Activated T-cell treated with anti-CD3 and anti-CD28 coated beads, Interleukin-2, amount 50 U/mL, for 48 hours (primary cell): Measurements from ENCODE around the gene FBXL17.

ENCODE experiments used
- DNase-seq, 2 experiments: peaks; one replicate each; pipeline ENCODE4 v3.0.0-alpha.2; 2020

FBXL17 gene

DNA sequence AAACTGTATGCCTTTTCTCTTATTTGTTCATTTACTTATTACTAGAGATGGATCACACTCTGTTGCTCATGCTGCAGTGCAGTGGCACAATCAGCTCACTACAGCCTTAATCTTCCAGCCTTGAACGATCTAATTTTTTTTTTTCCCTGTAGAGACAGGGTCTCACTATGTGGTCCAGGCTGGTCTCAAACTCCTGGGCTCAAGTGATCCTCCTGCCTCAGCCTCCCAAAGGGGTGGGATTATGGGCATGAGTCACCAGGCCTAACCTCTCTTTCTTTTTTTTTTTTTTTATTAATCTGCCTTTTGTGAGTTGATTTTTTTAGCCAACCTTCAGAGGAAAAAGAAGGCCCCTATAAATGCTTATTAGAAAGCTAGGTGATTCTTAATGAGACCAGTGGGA, 303.0 kb downstream of the FBXL17 start:
- DNase-seq, result no peak

DNA sequence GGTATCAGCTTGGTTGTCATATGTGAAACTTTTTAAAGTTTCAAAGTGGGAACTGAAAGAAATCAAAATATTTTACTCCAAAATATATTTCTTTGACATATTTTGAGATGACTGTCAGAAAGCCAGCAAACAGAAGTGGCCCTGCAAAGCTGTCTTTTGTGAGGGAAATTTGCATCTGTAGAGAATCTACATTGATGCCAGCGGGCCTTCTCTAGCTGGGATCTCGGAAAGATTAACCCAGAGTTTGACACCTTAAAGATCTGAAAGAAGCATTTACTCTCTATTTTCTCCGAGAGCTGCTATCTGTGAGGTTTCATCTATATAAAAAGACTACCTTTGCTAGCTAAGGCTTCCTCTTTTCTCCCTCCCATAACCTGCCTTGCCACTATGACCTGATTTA, 303.6 kb downstream of the FBXL17 start:
- DNase-seq, result no peak

DNA sequence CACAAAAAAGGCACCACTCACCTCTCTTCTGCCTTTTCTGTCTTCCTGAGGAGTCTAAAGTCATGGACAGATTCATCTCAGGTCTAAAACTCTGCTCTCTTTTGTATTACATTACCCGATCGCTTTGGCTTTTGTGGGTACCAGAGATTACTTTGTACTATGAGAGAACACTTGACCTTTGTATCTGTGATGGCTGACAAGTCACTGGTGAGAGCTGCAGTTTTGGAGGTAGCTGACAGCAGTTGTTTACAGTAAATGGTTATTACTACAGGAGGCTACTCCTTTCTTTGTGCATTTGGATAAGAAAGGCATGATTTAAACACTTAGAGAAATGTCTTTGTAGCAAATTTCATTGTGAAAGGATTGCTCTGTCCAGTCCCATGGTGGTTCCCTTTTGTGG, 307.3 kb downstream of the FBXL17 start:
- no peak for DNase-seq

DNA sequence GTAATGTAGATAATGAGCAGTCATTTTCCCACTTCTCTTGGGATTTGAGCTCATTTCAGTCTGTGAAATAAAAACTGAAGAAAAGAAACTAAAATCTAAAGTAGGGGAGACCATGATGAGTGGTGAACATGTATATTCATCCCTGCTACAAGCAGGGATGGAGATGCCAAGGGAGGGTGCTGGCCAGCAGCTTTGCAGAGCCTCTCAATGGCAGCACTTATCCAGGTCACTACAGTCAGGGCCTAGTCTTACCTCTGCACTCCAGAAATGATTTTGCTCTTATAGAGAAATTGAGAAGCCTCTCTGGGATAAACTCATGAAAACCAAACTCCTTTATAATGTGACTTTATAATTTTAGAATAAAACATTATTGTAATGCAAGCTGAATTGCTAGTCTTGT, 317.6 kb downstream of the FBXL17 start:
- no peak for DNase-seq

DNA sequence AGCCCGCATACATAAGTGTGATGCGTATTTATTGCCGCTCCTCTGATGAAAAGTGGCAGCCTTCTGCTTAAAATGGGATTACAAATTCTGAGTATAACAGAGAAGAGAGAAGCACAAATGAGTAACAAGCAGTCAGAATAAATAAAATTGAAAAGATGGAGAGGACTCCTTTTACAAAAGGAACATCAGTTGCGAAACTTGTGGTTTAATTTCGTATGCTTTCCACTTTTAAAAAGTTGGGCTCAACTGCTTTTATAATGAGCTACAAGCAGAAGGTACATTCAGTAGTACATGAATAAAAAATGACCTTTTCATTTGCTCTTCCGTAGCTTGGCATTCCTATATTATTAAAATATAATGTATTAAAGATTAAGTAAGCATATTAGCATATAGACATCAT, 320.0 kb downstream of the FBXL17 start:
- no peak for DNase-seq

DNA sequence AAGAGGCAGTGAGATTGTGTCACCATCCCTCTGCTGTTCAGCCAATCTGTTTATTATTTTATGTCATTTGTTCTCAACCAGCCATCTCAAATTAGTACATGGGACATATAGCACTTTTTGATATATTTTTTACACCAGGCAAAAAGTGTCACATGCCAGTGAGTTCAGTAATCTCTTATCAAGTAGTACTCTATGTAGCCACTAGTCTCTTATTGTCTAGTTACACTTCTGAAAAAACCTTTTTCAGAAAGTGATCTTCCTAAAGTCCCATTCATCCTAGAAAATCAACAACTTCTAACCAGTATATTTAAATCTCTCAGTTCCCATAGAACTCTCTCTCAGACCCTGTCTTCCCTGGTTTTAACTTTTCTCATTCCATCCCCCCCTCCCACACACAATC, 321.6 kb downstream of the FBXL17 start:
- no peak for DNase-seq

DNA sequence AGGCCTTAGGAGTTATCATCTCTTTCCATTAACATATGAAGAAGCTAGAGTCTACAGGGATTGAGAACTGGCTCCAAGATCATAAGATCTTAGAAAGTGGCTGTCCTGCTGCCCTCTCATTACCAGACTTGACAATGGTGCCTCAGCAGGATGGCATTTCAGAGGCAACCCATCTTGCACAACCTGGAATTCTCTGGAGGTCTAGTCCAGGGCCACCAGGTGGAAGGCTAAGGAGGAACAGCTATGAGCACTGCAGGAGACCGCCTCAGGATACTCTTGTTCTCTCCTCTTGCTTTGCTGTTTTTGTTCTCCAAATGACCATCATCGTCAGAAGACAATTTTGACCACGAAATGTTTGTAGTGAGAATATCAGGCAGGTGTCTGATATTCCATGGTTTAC, 322.6 kb downstream of the FBXL17 start:
- no peak for DNase-seq

DNA sequence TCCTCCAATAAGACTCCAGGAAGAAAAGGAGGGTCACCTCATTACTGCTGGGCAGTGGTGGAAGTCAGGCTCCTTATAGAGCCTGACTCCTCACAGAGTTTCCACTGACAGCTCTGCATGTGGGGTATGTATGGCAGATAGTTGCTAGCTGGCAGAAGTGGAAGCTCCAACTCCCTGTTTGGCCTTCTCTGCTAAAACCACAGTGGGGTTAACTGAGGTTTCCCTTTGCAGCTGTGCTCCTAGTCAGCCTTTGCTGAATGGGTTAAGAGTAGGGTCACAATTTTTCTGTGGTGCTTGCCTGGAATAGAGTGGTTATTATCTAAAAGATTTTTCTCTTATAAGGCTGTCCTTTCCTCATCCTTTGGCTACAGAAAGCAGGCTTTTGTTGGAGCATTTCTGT, 327.5 kb downstream of the FBXL17 start:
- no peak for DNase-seq

DNA sequence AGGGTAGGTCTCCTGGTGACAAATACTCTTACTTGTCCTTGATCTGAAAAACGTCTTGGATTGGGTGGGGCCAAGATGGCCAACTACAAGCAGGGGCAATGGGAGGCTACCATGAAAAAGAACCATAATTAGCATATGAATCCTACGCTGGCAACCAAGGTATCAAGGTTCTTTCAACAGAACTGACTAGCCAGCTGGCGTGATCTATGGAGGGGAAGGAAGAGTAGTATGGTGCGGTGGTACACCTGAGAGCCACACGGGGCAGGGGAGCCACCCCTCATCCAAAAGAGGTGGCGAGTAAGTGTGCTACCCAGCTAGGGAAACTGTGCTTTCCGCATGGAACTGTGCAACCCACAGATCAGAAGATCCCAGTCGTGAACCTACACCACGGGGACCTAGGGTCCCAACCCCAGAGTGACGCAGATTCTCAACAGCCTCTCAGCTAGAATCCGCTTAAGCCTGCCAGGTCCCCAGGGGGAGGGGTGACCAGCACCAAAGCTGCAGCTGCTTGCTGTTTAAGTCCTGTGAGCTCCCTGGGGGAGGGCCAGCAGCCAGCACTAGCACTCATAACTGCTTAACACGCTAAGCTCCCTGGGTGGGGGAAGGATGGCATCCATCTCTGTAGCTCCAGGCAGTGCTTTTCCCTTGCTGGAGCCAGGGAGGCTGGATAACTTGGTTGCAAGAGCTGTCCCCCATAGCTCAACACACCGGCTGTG, 334.8 kb downstream of the FBXL17 start:
- no peak for DNase-seq

DNA sequence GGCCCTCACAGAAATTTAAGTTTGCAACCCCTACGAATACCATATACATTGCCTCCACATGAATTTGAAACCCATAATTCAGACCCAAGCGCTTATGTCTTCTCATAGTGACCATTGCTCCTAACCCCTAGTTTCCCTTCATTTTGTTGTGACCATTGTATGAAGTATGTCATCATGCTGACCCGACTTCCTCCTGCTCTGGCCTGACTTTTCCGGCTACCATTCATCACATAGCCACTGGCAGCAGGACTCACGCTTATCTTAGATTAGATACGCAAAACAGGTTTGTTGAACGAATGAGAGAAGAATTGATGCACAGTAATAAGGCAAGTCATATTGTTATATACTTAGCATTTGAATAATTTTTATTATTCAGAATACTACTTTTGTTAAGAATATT, 345.4 kb downstream of the FBXL17 start:
- no peak for DNase-seq

DNA sequence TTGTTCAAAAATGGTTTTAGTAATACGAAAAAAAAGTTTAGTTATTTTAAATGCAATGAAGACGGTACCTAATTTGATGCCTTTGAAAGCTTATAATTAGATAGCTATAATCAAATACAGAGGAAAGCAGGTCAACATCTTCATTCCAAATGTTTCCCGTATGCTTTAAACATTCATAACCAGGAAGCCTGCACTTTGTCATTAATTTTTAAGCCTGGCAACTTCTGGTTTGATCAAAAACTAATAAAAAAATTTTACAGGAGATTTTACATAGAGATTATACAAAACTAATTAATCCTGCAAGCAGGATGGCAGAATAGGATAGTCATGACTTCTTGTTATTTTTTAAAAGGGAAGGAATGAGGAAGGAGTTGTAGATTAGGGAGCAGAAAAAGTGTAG, 353.0 kb downstream of the FBXL17 start:
- DNase-seq, result no peak

DNA sequence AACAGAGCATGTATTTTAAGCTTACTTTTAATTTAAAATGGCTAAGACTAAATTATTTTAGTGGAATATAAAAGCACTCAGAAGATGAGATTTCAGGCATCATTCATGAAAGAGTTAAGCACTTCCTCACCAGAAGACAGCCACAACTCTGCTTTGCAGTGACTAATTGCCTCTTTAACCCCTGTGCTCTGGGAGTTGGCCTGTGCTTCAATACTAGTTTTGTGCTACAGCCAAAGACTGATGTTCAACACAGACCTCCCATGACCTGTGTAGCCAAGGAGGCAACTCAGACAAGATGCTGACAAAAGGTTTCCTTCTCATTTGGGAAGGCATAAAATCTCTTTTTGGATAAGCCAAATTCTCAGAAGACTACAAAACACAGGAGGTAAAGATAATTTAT, 353.5 kb downstream of the FBXL17 start:
- DNase-seq, result no peak

DNA sequence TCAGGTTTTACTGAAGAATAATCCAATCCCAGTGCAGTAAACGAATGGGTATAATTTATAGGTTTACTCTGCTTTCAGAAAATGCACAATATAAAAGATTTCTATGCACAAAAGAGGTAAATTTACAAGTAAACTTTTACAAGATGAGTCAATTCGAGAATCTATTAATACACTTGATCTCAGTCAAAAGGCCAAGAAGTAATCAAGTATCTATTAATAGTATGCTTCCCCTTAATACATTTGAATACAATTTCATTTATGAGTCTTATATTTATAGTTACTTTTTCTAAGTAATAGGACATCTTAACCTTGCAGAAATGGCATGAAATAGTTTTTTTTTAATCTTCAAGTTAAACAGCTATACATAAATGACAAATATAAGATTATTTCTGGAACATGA, 355.9 kb downstream of the FBXL17 start:
- no peak for DNase-seq

DNA sequence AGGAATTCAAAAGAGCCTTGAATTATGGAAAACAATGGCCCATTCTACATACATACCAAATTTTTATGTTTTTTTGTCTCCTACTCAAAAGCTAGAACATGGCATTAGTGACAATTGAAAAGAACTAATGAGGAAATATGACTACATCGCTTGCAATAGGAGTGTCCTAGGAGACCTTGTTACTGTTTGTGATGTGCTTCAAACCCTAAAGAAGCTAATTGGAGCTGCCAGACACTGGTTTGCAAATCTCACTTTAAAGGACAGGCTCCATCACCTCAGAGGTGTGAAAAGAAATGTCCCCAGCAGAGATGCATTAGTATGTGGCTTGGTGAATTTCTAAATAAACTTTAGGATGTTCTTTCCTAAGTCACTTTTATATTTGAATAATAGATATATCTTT, 356.9 kb downstream of the FBXL17 start:
- DNase-seq, result no peak

DNA sequence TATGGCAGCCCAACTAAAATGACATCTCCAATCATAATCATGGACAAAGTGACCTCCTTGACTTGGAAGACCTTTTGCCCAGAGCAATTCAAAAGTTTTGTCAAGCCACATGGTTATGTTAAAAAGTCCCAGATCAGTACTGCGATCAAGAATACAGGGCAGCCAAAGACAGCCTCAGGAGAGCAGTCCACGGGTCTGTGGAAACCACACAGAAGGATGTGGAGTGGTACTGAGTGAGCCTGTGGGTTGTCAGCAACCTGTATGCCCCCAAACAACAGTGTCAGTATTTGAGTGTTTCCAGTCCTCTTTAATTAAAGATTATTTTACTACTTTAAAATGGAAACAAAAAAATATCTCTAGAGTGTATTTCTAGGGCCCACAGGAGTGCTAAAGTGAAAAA, 365.8 kb downstream of the FBXL17 start:
- no peak for DNase-seq

DNA sequence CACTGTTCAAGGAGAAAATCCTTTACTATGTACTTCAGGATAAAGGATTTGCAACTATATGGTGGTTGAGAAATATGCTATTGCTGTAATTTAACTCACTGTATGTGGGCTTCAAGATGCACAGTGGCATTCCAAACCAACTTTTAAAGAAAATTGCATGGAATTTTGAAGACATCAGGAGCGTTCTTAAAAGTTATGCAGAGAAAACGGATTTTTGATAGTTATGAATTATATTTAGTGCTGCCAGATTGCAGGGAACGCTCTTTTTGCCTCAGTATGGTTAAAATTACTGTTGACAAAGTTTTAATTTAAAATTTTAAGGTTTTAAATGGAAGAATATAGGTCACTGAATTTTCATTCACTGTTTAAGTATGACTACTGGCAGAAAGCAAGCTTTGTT, 375.1 kb downstream of the FBXL17 start:
- no peak for DNase-seq

DNA sequence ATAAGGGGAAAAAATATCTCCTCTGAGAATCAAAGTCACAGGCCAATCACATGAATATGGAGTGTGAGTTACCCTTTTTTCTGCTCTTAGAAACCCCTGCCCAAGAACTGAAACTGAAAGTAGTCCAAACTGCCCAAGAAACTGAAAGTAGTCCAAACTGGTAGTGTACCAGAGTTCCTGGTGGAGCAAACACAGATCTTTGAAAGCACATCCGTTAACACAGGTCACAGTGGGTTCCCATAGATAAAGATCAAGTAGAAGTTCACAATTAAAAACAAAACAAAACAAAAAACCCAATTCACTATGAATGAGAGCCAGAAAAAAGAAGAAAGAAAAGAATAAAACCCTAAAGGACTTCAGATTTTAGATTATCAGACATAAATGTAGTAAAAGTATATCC, 378.7 kb downstream of the FBXL17 start:
- no peak for DNase-seq

DNA sequence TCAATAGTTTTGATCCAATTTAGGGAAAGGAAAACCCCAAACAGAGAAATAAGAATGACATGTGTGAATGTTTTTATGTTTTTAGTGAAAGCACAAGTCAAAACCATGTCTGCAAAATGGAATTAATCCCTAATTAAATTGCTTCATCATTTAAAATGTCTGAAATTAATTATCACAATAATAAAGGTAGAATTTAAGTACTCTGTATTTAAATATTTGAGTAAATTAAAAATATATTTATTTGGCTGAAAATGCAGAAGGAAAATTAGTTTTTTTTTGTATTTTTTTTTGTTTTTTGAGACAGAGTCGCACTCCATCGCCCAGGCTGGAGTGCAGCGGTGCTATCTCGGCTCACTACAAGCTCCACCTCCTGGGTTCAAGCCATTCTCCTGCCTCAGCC, 380.7 kb downstream of the FBXL17 start:
- DNase-seq, result no peak

DNA sequence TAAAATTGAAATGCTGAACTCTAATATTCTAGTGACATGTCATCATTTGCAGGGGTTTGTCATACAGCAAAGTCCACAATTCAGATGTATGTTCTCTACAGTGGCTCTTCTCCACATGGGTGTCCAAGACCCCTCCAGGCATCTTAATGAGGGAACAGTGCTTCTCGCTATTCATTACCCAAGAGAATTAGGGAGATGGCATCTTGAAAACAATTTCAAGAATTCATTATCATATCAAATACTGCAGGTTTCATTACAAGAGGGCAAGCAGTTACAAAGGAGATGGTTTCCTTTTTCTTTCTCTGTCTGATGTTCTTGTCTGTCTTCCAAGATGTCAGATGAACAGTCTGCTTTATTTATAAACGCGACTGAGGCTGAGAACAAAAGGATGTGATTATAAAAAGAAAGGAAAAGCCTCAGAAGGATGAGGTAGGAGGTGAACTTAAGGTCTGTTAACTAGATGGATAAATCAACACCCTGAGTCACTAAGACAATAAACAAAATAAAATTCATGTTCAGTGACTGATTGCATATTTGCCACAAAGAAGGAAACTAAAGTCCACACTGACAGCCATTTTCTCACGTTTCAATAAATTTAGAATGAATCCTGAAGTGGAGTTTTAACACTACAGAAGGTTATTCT, 384.4 kb downstream of the FBXL17 start:
- DNase-seq, result no peak

DNA sequence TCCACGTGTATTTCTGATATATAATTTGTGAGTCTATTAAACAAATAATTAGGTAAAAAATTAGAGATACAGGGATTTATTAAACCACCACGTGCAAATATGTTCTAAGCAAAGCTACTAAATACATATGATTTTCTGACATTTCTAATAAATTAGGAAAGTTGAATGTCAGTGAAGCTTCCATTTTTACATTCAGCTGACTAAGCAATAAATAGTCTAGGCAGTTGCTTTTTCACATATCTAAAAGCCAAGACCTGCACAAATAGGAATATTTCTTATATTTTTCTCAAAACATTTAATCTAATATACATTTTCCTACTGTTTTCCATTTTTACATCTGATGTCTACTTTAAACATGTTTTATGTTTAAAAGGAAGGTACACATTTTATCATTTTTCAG, 388.6 kb downstream of the FBXL17 start:
- DNase-seq, result no peak

DNA sequence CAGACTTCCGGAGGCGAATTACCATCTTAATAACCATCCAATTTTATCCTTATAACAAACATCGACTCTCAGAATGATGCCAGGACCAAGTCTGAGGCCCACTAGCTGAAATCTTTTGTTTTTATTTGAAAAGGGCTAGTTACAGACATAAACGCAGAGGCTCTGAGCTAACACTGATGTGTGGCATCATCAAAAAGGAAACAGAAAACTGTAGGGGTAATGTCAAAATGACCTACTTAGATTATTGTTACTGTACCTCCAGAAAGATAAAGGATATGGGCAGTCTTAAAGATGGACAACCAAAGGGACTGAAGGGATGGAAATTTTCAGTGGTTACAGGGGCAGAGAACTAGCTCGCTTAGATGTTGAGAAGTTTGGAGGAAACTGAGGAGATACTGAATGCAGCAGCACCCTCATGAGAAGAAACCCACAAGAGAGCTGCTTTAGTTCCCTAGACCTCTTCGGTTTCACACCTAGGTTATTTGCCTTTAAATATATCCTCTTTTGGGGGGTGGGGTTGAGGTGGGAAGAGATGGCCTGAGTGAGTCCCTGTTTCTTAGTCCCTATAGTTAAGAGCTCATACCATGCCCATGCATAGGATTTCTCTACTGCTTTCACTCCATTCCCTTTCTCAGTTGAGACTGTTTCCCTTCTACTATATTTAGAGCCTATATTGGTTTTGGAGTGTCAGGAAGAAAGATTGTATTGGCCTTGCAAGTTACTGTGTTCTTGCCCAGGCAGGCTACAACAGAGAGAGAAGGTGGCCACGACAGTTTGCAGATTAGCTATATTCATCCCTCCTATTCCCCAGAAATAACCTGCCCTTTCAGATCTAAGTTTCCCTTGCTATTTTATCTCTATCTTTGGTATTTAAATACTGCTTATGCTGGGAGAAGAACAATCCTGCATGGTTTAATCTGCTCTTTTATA, 390.8 kb downstream of the FBXL17 start:
- DNase-seq, result no peak

DNA sequence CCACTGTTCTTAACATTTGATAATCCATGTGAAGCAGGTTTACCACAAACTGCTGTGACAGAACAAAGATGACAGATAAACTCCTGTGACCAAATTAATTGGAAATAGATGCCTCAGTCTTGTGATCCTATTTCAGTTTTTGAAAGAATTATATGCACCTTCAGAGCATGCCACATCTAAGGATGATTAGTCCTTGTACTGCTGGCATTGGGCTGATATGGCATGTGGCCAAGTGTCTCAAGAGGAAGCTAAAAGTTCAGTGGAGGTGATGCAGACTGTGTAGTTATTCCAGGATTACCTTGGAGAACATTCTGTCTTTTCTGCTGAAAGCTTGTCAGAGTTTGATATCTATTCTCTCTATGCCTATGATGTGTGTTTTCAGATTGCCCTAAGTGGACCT, 396.8 kb downstream of the FBXL17 start:
- no peak for DNase-seq

DNA sequence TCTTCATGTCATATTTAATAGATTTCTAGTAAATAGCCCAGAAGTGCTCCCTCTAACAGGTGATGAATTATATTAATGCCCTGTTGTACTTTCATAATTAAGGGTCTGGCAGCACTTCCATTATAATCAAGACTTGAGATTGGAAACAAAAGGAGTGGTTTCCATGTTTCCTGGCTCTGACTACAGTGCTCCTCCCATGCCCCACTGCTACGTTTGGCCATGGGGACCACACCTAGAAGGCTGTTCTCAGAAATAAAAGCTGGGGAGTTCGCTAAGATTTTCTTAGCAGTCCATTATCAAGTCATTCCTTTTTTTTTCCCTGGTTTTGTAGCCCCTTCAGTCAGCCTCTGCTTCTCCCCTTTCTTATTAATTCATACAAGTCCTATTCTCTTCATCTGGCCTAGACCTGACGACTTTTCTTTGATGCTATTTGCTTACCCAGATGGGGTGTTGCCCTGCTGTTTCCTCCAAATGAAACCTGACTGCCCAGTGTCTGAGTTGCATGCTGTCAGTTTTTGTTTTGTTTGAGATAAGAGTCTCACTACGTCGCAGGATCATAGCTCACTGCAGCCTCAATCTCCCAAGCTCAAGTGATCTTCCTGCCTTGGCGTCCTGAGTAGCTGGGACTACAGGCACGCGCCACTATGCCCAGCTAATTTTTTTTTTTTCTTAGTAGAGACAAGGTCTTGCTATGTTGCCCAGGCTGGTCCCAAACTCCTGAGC, 399.0 kb downstream of the FBXL17 start:
- no peak for DNase-seq
